Transverse colon (tissue), 4 donors: Measurements from ENCODE around the gene ARRDC3. TPM values are rescaled to one million over a fixed set of nuclear protein-coding genes. Genes with fewer than 3 reads are reported as not detected.

Source experiments
- DNase-seq: peaks from one replicate; pipeline ENCODE4 v3.0.0-alpha.2; 2019
- H3K27ac ChIP-seq, 4 donors: fragments of 200-600 bp; sonication (generic); 2 replicates each; pipeline ENCODE4 v1.5.1; 2016 to 2018; ENCODE audit warnings: inconsistent platforms in 4 of 4
- H3K27me3 ChIP-seq: fragments of 200-600 bp; sonication (generic); 2 replicates; pipeline ENCODE4 v1.5.1; 2017; ENCODE audit warnings: inconsistent platforms
- H3K36me3 ChIP-seq, 4 donors: fragments of 200-600 bp; sonication (generic); 2 replicates each; pipeline ENCODE4 v1.5.1; 2017 to 2019; ENCODE audit warnings: inconsistent platforms in 4 of 4
- H3K4me1 ChIP-seq, 4 donors: fragments of 200-600 bp; sonication (generic); 2 replicates each; pipeline ENCODE4 v1.5.1; 2017 to 2020; ENCODE audit warnings: inconsistent platforms in 4 of 4
- H3K4me3 ChIP-seq, 4 donors: fragments of 200-600 bp; sonication (generic); 1 replicate in 1 of 4; 2 replicates in 3 of 4; pipeline versions ENCODE4 v1.5.1 to v1.6.1; 2017 to 2019; ENCODE audit warnings: inconsistent platforms in 4 of 4
- H3K9me3 ChIP-seq, 2 donors: fragments of 200-600 bp; sonication (generic); 2 replicates each; pipeline ENCODE4 v1.5.1; 2017 to 2019; ENCODE audit warnings: inconsistent platforms in 2 of 2
- POLR2A ChIP-seq: fragments of 450-650 bp; IDR thresholded peaks from one replicate; pipeline ENCODE4 v1.6.1; 2016; ENCODE audit warnings: antibody characterized with exemption, mild to moderate bottlenecking, moderate library complexity
- POLR2AphosphoS5 ChIP-seq, 3 donors: sonication (generic); formaldehyde crosslinking; IDR thresholded peaks; one replicate each; pipeline ENCODE4 v1.6.1; 2016; ENCODE audit warnings: antibody characterized with exemption in 3 of 3
- WGBS, 2 donors: methylation state at CpG; one replicate each; pipeline ENCODE4 v1.1.5; 2018; ENCODE audit warnings: low coverage in 1 of 2; 5-methylcytosine and 5-hydroxymethylcytosine counted together
- in situ Hi-C, 4 donors: fragments of 200-750 bp; cut with MboI; loops; one replicate each; pipeline versions ENCODE4 v1.15.0 to v1.15.1; 2017; ENCODE audit warnings: low sequenced_read_pairs in 3 of 4, low pct_ligation_motif_present in 1 of 4, low pct_unique_long_range_greater_than_20kb in 1 of 4
- intact Hi-C: fragments of 100-400 bp; cut with DNase I; formaldehyde crosslinking; loops from one replicate; pipeline ENCODE4 v1.15.1; 2023; ENCODE audit warnings: low total_unique reads
- total RNA-seq, 4 donors: library from RNA; depleted of rRNA; stranded (reverse); fragments of >200 nt; gene quantifications; one replicate each; pipeline ENCODE4 v1.1.0, GENCODE V29; 2016
- TF ChIP-seq, protein P1 (sequence below), 5 experiments: fragments of 200-600 bp in 3 of 5; fragments of 450-650 bp in 2 of 5; sonication (generic) in 3 of 5; IDR thresholded peaks; 1 replicate in 2 of 5; 2 replicates in 3 of 5; pipeline ENCODE4 v1.5.1; 2016 to 2017; ENCODE audit warnings: antibody characterized with exemption in 5 of 5, inconsistent platforms in 3 of 5, mild to moderate bottlenecking in 2 of 5, moderate library complexity in 1 of 5

ARRDC3 gene
- total RNA-seq, 4 donors from 2014 or later, result 13.7 to 29.4 (median 27.5) TPM

DNA sequence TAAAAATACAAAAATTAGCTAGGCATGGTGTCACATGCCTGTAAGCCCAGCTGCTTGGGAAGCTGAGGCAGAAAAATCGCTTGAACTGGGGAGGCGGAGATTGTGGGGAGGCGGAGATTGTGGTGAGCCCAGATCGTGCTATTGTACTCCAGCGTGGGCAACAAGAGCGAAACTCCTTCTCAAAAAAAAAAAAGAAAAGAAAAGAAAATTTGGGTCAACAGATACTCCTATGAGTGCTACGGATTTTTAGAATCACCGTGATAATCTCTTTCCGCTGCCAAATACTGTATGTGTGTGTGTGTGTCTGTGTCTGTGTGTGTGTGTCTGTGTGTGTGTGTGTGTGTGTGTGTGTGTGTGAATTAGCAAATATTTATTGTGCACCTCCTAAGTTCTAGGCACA is 64.4 kb downstream of the ARRDC3 start:
- no peak for DNase-seq
- Histone ChIP-seq H3K4me3 (no peak overlapping the region), H3K9me3 (no peaks in the 10 kb centered on the region), H3K27me3 (no peaks in the 10 kb centered on the region), H3K36me3 (no peaks in the 10 kb centered on the region), H3K27ac (no peak overlapping the region), H3K4me1 (peaks cover 0 to 11% (median 7%) of the 10 kb centered on the region in 4 donors)
- TF ChIP-seq POLR2A (no peak), POLR2AphosphoS5 (IDR thresholded peaks at IDR 0.05) (no peak)
- TF ChIP-seq, protein P1, sequence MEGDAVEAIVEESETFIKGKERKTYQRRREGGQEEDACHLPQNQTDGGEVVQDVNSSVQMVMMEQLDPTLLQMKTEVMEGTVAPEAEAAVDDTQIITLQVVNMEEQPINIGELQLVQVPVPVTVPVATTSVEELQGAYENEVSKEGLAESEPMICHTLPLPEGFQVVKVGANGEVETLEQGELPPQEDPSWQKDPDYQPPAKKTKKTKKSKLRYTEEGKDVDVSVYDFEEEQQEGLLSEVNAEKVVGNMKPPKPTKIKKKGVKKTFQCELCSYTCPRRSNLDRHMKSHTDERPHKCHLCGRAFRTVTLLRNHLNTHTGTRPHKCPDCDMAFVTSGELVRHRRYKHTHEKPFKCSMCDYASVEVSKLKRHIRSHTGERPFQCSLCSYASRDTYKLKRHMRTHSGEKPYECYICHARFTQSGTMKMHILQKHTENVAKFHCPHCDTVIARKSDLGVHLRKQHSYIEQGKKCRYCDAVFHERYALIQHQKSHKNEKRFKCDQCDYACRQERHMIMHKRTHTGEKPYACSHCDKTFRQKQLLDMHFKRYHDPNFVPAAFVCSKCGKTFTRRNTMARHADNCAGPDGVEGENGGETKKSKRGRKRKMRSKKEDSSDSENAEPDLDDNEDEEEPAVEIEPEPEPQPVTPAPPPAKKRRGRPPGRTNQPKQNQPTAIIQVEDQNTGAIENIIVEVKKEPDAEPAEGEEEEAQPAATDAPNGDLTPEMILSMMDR (IDR thresholded peaks at IDR 0.05), result no peak
- in situ Hi-C loops, result no loop called here
- intact Hi-C loops, result no loop called here
- 88 to 89% methylated on average over 3 to 9 of the region's 9 CpGs for WGBS, 2 donors
